Adrenal gland (tissue), 5 donors: ENCODE data around the gene PKIB.

Experiments
- POLR2A ChIP-seq, 2 donors: fragments of 450-650 bp; IDR thresholded peaks; one replicate each; pipeline ENCODE4 v1.6.1; 2017; ENCODE audit warnings: antibody characterized with exemption in 2 of 2, mild to moderate bottlenecking in 2 of 2, moderate library complexity in 1 of 2
- TF ChIP-seq, protein P1 (sequence below), 6 experiments: fragments of 450-650 bp in 4 of 6; fragments of 200-600 bp in 2 of 6; sonication (generic) in 1 of 6; IDR thresholded peaks; 1 replicate in 5 of 6; 2 replicates in 1 of 6; pipeline versions ENCODE4 v1.5.1 to v1.8.0; 2016 to 2021; ENCODE audit warnings: antibody characterized with exemption in 6 of 6, mild to moderate bottlenecking in 2 of 6, moderate library complexity in 1 of 6
- donor health status: DM: no; HTN: no; CAD: no.

DNA sequence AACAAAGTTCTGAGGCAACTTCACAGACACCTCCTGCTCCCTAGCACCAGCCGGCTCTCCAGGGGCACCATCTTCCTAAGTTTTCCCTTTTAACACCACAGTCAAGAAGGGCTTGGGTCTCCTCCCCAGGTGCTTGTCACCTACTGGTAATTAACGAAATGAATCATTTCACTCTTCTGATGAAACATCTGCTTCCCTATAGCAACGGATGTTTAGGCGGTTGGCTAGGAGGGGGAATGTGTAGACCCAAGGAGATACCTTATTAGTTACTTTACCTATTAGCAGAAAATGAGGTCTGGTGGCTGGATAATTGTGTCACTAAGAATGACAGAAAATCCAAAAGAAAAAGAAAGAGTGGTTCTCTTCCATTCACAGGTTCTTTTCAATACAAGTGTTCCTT, 123.1 kb downstream of the PKIB start:
- TF ChIP-seq, protein P1, sequence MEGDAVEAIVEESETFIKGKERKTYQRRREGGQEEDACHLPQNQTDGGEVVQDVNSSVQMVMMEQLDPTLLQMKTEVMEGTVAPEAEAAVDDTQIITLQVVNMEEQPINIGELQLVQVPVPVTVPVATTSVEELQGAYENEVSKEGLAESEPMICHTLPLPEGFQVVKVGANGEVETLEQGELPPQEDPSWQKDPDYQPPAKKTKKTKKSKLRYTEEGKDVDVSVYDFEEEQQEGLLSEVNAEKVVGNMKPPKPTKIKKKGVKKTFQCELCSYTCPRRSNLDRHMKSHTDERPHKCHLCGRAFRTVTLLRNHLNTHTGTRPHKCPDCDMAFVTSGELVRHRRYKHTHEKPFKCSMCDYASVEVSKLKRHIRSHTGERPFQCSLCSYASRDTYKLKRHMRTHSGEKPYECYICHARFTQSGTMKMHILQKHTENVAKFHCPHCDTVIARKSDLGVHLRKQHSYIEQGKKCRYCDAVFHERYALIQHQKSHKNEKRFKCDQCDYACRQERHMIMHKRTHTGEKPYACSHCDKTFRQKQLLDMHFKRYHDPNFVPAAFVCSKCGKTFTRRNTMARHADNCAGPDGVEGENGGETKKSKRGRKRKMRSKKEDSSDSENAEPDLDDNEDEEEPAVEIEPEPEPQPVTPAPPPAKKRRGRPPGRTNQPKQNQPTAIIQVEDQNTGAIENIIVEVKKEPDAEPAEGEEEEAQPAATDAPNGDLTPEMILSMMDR (IDR thresholded peaks at IDR 0.05) = no peak
- TF ChIP-seq POLR2A (IDR thresholded peaks at IDR 0.05) = no peak
